Suppressor macrophage treated with lipopolysaccharide for 4 hours (primary cell): ENCODE results near the gene CERS6.

Experiments used
- DNase-seq: peaks from one replicate; pipeline ENCODE4 v3.0.0-alpha.2; 2020

The CERS6 gene

GRCh38 chr2:168814046-168814445, 358.0 kb downstream of the CERS6 start:
- DNase-seq: no peak

- no peak for DNase-seq
Measured at GRCh38 chr2:168814939-168815907, 359.2 kb downstream of the CERS6 start.

- no peak for DNase-seq
Measured at GRCh38 chr2:168816369-168816768, 360.3 kb downstream of the CERS6 start.

GRCh38 chr2:168819050-168819715, 363.1 kb downstream of the CERS6 start:
- no peak for DNase-seq

- no peak for DNase-seq
Measured at GRCh38 chr2:168819829-168820489, 363.9 kb downstream of the CERS6 start.

GRCh38 chr2:168821577-168821976, 365.5 kb downstream of the CERS6 start:
- DNase-seq: no peak

GRCh38 chr2:168821992-168822391, 365.9 kb downstream of the CERS6 start:
- no peak for DNase-seq
